AG08395 (cell line): ENCODE measurements around the gene ADPRHL1.
"Not testable (repeated sequence)": the region's sequence is repeated elsewhere in the genome, so short reads cannot be mapped to it uniquely, and the experiment has no call there.

Experiments
- DNase-seq: peaks from one replicate; pipeline ENCODE4 v3.0.0; 2012; ENCODE audit warnings: mixed read lengths, low spot score

ADPRHL1 gene

DNA sequence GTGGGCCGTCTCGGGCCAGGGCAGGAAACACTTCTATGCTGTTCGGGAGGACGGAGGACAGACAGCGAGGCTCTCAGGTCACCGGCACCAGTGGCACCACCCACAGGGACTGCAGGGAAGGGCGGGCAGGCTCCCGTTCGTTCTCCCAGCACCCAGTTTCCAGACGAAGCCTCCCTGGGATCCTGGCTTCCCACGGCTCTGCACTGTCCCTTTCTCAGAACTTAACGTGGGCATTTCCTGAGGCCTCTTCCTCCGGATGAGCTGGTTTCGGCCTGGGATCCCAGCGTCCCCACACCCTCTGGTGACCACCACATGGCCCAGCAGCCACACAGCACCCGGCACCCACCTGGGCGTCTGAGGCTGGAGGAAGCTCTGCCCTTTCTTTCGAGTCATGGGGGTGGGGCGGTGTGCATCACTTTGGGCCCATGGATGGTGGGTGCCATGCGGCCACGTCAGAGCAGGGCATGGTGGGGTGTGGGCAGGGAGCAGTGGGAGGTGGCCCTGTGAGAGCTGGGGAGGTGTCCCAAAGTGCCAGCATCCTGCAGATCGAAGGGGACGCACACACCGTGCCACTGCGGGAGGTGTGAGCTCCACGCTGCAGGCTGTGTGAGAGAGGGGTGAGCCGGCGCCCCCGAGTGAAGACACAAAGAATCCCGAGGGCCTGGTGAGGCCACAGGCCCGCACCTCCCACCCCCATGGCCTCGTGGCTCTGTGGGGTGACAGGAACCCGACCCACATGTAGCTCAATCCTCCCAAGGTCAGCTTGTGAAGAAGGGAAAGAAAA lies 50.6 kb downstream of the ADPRHL1 start:
- no peak for DNase-seq

DNA sequence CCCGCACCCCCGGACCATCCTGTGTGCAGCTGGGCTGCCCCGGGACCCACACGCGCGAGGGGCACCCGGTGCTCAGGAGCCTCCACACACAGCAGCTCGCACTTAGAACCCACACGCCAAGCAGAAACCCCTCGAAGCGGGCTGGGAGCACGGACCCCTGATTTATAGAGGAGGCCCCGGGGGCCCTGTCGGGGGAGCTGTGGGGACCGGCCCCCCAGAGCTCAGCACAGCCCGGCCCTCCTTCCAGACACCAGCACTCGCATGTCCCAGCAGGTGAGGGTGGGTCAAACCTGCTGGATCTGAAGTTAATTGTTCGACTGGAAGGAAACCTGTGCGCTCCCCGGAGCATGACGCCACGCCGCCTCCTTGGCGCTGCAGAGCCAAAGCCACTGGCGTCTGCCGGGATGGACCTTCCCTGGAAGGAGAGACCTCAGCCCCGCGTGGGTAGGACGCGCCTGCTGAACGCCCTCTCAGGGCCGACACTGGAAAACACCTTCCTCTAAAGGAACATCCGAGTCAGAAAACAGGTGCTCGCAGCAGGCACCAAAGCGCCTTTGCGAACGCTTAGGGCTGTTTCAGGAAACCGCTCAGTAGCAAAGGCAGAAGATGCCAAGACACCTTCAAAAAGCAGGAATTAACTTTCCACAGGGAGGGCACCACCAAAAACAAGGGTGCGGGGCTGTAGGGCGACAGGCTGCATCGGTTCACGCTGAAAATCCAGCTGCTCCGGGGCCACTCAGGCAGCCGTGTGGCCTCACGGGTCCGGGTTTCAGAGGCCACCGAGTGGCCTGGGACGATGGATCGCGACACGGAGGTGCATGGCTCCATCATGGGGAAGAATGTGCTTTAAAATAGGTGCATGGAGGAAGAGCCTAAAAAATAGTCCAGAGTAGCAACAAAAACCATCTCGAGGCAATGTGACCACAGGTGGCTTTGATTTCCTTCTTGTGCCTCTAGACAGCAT lies 51.6 kb downstream of the ADPRHL1 start:
- no peak for DNase-seq

DNA sequence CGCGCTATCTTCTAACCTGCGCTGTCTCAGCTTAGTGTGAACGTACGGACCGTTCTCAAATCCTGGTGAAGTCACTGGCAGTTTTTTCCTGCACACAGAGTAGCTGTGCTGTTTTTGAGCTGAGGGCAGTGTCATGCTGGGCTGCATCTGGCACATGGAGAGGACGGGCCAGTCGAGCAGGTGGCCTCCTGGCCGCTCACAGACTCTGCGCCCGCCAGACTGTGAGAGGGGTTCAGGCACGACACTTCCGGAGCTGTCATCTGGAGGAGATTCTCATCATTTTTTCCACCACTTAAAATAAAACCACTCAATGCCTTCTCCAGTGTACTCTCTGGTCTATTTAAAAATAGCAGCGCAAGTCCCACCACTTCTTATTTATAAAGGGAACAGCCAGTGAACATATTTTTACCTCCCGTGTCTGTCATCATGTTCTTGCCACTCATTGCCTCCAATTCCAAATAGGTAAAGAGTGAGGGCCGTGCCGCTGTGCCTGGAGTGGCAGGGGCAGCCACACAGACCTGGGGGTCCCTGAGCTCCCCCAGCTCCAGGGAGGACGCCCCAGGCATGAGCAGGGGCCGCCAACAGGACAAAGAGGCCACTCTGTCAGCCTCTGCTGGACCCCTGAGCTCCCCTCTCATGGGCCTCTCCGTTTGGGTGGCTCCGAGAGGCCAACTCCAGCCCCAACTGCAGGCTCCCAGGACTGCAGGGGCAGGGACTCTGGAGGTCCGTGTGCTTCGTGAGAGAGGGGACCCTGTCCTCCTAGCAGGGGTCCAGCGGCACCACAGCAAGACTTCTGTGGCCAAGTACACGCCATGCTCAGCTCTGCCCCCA lies 52.5 kb downstream of the ADPRHL1 start:
- peak; percentile 38 for DNase-seq

GRCh38 chr13:113399755-113400149 lies 53.5 kb downstream of the ADPRHL1 start:
- no peak for DNase-seq

GRCh38 chr13:113398963-113399754 lies 54.1 kb downstream of the ADPRHL1 start:
- DNase-seq, result peak; percentile 58

GRCh38 chr13:113397608-113398425 lies 55.5 kb downstream of the ADPRHL1 start:
- no peak for DNase-seq

DNA sequence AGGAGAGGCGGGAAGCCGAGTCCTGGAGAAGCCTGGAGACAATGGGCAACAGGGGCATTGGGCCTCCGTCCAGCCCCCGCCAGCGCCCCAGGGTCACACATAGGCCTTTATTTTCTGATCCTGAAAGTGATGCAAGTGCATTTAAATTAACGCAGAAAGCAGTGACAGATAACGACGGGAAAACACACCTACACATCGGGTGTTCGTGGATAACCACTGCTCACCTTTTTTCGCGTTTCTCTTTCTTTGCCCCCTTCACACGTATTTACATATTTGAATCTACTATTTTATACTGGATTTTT lies 59.0 kb downstream of the ADPRHL1 start:
- DNase-seq, result no peak

GRCh38 chr13:113393563-113394338 lies 59.5 kb downstream of the ADPRHL1 start:
- peak; percentile 88 for DNase-seq

- no peak for DNase-seq
Measured at GRCh38 chr13:113393226-113393562, 60.1 kb downstream of the ADPRHL1 start.

DNA sequence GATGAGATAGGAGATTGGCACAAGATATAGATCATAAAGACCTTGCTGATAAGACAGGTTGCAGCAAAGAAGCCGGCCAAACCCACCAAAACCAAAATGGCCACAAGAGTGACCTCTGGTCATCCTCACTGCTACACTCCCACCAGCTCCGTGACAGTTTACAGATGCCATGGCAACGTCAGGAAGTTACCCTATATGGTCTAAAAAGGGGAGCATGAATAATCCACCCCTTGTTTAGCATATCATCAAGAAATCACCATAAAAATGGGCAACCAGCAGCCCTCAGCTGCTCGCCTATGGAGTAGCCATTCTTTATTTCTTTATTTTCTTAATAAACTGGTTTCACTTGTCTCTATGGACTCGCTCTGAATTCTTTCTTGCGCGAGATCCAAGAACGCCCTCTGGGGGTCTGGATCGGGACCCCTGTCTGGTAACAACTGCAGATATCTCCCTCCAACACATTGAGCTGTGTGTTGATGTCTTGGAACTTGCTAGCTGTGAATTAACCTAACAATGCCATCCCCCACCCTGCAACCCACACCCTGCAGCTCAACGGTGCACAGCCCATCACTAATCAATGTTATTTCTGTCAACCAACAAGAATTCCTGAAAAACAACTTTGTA lies 62.3 kb downstream of the ADPRHL1 start:
- DNase-seq, result no peak

DNA sequence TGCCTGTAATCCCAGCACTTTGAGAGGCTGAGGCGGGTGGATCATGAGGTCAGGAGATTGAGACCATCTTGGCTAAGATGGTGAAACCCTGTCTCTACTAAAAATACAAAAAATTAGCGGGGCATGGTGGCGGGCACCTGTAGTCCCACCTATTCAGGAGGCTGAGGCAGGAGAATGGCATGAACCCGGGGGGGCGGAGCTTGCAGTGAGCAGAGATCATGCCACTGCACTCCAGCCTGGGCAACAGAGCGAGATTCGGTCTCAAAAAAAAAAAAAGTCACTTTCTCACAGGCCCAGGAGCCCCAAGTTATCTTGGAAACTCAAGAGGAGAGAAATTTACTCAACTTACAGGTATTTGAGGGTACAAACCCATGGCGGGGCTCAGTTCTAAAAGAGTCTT lies 63.7 kb downstream of the ADPRHL1 start:
- not testable (repeated sequence) for DNase-seq

GRCh38 chr13:113387396-113387795 lies 65.9 kb downstream of the ADPRHL1 start:
- no peak for DNase-seq

- no peak for DNase-seq
Measured at GRCh38 chr13:113383089-113383488, 70.2 kb downstream of the ADPRHL1 start.

- DNase-seq, result not testable (repeated sequence)
Measured at GRCh38 chr13:113382542-113382941, 70.7 kb downstream of the ADPRHL1 start.

GRCh38 chr13:113378825-113379224 lies 74.5 kb downstream of the ADPRHL1 start:
- no peak for DNase-seq

GRCh38 chr13:113374511-113375175 lies 78.6 kb downstream of the ADPRHL1 start:
- no peak for DNase-seq

GRCh38 chr13:113373811-113374485 lies 79.3 kb downstream of the ADPRHL1 start:
- DNase-seq, result no peak

DNA sequence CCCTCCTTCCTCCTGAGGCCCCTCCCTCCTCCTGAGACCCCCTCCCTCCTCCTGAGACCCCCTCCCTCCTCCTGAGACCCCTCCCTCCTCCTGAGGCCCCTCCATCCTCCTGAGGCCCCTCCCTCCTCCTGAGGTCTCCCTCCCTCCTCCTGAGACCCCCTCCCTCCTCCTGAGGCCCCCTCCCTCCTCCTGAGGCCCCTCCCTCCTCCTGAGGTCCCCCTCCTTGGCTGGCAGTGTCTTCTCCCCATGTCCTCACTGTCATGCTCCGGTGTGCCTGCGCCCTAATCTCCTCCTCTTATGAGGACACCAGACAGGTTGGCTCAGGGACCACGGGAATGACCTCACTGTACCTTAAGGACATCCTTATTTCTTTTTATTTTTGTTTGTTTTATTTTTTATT lies 81.6 kb downstream of the ADPRHL1 start:
- DNase-seq, result not testable (repeated sequence)
